ENCODE data around the gene IL17B. TPM values are rescaled to one million over a fixed set of nuclear protein-coding genes. Genes with fewer than 3 reads are reported as not detected.

The IL17B gene
- total RNA-seq, 2 donors from 2014 or later = not detected

- Histone ChIP-seq H3K4me3 (ENCODE audit: low read length) (no peak overlapping the region), H3K27ac (ENCODE audit: low read depth, low read length) (no peak overlapping the region), H3K36me3 (ENCODE audit: control insufficient read depth, insufficient read depth, low read length) (no peaks in the 10 kb centered on the region), H3K27me3 (ENCODE audit: control insufficient read depth, insufficient read depth, low read length, poor library complexity, severe bottlenecking) (no peaks in the 10 kb centered on the region), H3K9me3 (ENCODE audit: control insufficient read depth, low read length) (no peaks in the 10 kb centered on the region), H3K9ac (ENCODE audit: extremely low read depth, low read length, poor library complexity, severe bottlenecking) (no peak overlapping the region), H3K4me1 (ENCODE audit: control insufficient read depth, insufficient read depth, low read length) (no peaks in the 10 kb centered on the region)
- H3K27ac Mint-ChIP-seq = no peak overlapping the region
- whole genome bisulfite sequencing, 2 experiments (ENCODE audit: insufficient coverage in 1 of 2, insufficient read length in 1 of 2) = 88 to 98% methylated on average over 7 of the region's 7 CpGs
- H3K4me1 Mint-ChIP-seq = peaks cover 3% of the 10 kb centered on the region
- no peaks in the 10 kb centered on the region for H3K9me3 Mint-ChIP-seq
- no peaks in the 10 kb centered on the region for H3K36me3 Mint-ChIP-seq (ENCODE audit: low read depth)
- no peak overlapping the region for H3K4me3 Mint-ChIP-seq
- H3K27me3 Mint-ChIP-seq (ENCODE audit: insufficient read depth) = no peaks in the 10 kb centered on the region
- no peak for TF ChIP-seq CTCF (conservative IDR thresholded peaks at IDR 0.05)
- DNase-seq = no peak
Measured at GRCh38 chr5:149376711-149377447, 2.2 kb downstream of the IL17B start.

DNA sequence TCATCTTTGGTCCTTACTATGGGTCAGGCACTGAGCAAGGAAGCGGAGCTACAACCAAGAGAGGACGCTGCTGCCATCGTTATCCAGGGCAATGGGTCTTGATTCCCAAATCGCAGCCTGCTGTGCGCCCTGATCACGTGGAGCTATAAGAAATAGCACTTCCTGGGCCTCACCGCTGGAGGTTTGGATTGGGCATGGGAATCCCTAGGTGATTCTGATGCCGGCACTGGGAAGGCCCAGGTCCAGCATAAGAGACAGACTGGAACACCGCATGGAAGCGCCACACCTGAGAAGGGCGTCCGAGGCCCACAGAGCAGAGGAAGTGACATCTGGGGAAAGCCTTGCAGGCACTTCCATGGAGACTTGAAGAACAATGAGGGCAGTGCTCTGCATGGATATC, 3.0 kb downstream of the IL17B start:
- H3K4me1 Mint-ChIP-seq = peaks cover 2% of the 10 kb centered on the region
- peak; percentile 36 for DNase-seq
- H3K36me3 ChIP-seq (ENCODE audit: control insufficient read depth, insufficient read depth, low read length) = no peaks in the 10 kb centered on the region
- WGBS, 2 experiments (ENCODE audit: insufficient coverage in 1 of 2, insufficient read length in 1 of 2) = 95% methylated on average over 10 to 12 of the region's 12 CpGs
- H3K4me1 ChIP-seq (ENCODE audit: control insufficient read depth, insufficient read depth, low read length) = no peaks in the 10 kb centered on the region
- H3K9ac ChIP-seq (ENCODE audit: extremely low read depth, low read length, poor library complexity, severe bottlenecking) = no peak overlapping the region
- no peaks in the 10 kb centered on the region for H3K36me3 Mint-ChIP-seq (ENCODE audit: low read depth)
- no peak for TF ChIP-seq CTCF (conservative IDR thresholded peaks at IDR 0.05)
- no peak overlapping the region for H3K4me3 ChIP-seq (ENCODE audit: low read length)
- no peak overlapping the region for H3K4me3 Mint-ChIP-seq
- H3K9me3 Mint-ChIP-seq = no peaks in the 10 kb centered on the region
- no peaks in the 10 kb centered on the region for H3K27me3 ChIP-seq (ENCODE audit: control insufficient read depth, insufficient read depth, low read length, poor library complexity, severe bottlenecking)
- no peaks in the 10 kb centered on the region for H3K9me3 ChIP-seq (ENCODE audit: control insufficient read depth, low read length)
- H3K27ac Mint-ChIP-seq = no peak overlapping the region
- no peak overlapping the region for H3K27ac ChIP-seq (ENCODE audit: low read depth, low read length)
- no peaks in the 10 kb centered on the region for H3K27me3 Mint-ChIP-seq (ENCODE audit: insufficient read depth)

- Mint-ChIP-seq H3K36me3 (ENCODE audit: low read depth) (no peaks in the 10 kb centered on the region), H3K4me1 (peaks cover 2% of the 10 kb centered on the region), H3K27me3 (ENCODE audit: insufficient read depth) (no peaks in the 10 kb centered on the region), H3K4me3 (no peak overlapping the region), H3K27ac (no peak overlapping the region), H3K9me3 (no peaks in the 10 kb centered on the region)
- no peak overlapping the region for H3K4me3 ChIP-seq (ENCODE audit: low read length)
- no peaks in the 10 kb centered on the region for H3K27me3 ChIP-seq (ENCODE audit: control insufficient read depth, insufficient read depth, low read length, poor library complexity, severe bottlenecking)
- H3K4me1 ChIP-seq (ENCODE audit: control insufficient read depth, insufficient read depth, low read length) = no peaks in the 10 kb centered on the region
- no peaks in the 10 kb centered on the region for H3K9me3 ChIP-seq (ENCODE audit: control insufficient read depth, low read length)
- no peak for TF ChIP-seq CTCF (conservative IDR thresholded peaks at IDR 0.05)
- WGBS, 2 experiments (ENCODE audit: insufficient coverage in 1 of 2, insufficient read length in 1 of 2) = 85 to 93% methylated on average over 5 to 6 of the region's 6 CpGs
- H3K9ac ChIP-seq (ENCODE audit: extremely low read depth, low read length, poor library complexity, severe bottlenecking) = no peak overlapping the region
- DNase-seq = peak; percentile 39
- no peak overlapping the region for H3K27ac ChIP-seq (ENCODE audit: low read depth, low read length)
- H3K36me3 ChIP-seq (ENCODE audit: control insufficient read depth, insufficient read depth, low read length) = no peaks in the 10 kb centered on the region
Measured at GRCh38 chr5:149375434-149375833, 3.7 kb downstream of the IL17B start.

All from endodermal cell (in vitro differentiated cells).